HG03457 (cell line): ENCODE results near the gene OTUD7B.
"Not testable (repeated sequence)": the region's sequence is repeated elsewhere in the genome, so short reads cannot be mapped to it uniquely, and the experiment has no call there.

Experiments
- ATAC-seq: cut with Tn5 transposase; IDR thresholded peaks from one replicate; pipeline ENCODE4 v1.9.1; 2021; ENCODE audit warnings: moderate number of reproducible peaks; ENCODE audit not compliant: unreplicated experiment

The OTUD7B gene

GRCh38 chr1:149962039-149962647, 48.4 kb downstream of the OTUD7B start:
- no peak for ATAC-seq

GRCh38 chr1:149957548-149957947, 53.0 kb downstream of the OTUD7B start:
- not testable (repeated sequence) for ATAC-seq

- ATAC-seq = no peak
These were observed 60.6 kb downstream of the OTUD7B start for GRCh38 chr1:149949911-149950310.

- ATAC-seq = no peak
These were observed 65.3 kb downstream of the OTUD7B start for GRCh38 chr1:149945206-149945605.

- no peak for ATAC-seq
These were observed 67.6 kb downstream of the OTUD7B start for GRCh38 chr1:149942885-149943284.

GRCh38 chr1:149942207-149942606, 68.3 kb downstream of the OTUD7B start:
- ATAC-seq = no peak

- no peak for ATAC-seq
These were observed 70.1 kb downstream of the OTUD7B start for GRCh38 chr1:149940427-149940826.

GRCh38 chr1:149938668-149939003, 71.9 kb downstream of the OTUD7B start:
- ATAC-seq = not testable (repeated sequence)

GRCh38 chr1:149937759-149938158, 72.8 kb downstream of the OTUD7B start:
- no peak for ATAC-seq

GRCh38 chr1:149936992-149937705, 73.4 kb downstream of the OTUD7B start:
- no peak for ATAC-seq

GRCh38 chr1:149936170-149936991, 74.1 kb downstream of the OTUD7B start, which contains the start of gene MTMR11:
Gene MTMR11, minus strand, starts transcription at chr1:149936879. Its CDS starts 232 bp downstream, at chr1:149936647.
- ATAC-seq = no peak

GRCh38 chr1:149934356-149934755, 76.2 kb downstream of the OTUD7B start:
- no peak for ATAC-seq

GRCh38 chr1:149933208-149933607, 77.3 kb downstream of the OTUD7B start:
- no peak for ATAC-seq

GRCh38 chr1:149932474-149932873, 78.1 kb downstream of the OTUD7B start:
- ATAC-seq = no peak

GRCh38 chr1:149931212-149931790, 79.2 kb downstream of the OTUD7B start:
- no peak for ATAC-seq

- no peak for ATAC-seq
These were observed 80.7 kb downstream of the OTUD7B start for GRCh38 chr1:149929856-149930255.

GRCh38 chr1:149928401-149928724, 82.2 kb downstream of the OTUD7B start:
- ATAC-seq = no peak

GRCh38 chr1:149927563-149928400, 82.7 kb downstream of the OTUD7B start, which contains the start of gene SF3B4:
Gene SF3B4, minus strand, starts transcription at chr1:149927803. Its CDS starts 44 bp downstream, at chr1:149927759.
- peak; percentile 53 for ATAC-seq

GRCh38 chr1:149927056-149927562, 83.4 kb downstream of the OTUD7B start:
- ATAC-seq = no peak

- no peak for ATAC-seq
These were observed 84.2 kb downstream of the OTUD7B start for GRCh38 chr1:149926296-149926695.
